B cell (primary cell): ENCODE data around the gene SEH1L.

ENCODE experiments used
- EZH2 ChIP-seq: IDR thresholded peaks from 2 replicates; pipeline ENCODE4 v1.6.1; 2012; ENCODE audit warnings: borderline replicate concordance, low read depth, mild to moderate bottlenecking, moderate library complexity, low read length; ENCODE audit not compliant: insufficient read depth, poor library complexity, severe bottlenecking
- TF ChIP-seq, protein P1 (sequence below): fragments of 200-600 bp; IDR thresholded peaks from one replicate; pipeline ENCODE4 v1.8.0; 2022; ENCODE audit warnings: antibody characterized with exemption, mild to moderate bottlenecking

DNA sequence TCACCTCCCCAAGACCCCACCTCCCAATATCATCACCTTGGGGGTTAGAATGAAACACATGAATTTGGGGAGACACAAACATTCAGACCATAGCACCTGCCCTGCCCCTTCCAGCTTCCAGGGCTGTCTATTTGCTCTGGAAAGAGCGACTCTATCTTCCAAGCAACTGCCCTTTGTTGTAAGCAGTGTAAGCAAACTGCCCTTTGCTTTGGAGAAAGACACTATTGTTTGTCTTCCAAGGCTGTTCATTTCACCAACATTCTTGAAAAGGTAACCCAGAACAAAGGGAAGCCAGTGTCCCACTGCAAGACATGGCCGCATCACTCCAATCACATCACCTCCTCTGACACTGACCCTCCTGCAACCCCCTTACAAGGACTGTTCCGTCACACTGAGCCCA is 16.9 kb upstream of the SEH1L start:
- TF ChIP-seq, protein P1, sequence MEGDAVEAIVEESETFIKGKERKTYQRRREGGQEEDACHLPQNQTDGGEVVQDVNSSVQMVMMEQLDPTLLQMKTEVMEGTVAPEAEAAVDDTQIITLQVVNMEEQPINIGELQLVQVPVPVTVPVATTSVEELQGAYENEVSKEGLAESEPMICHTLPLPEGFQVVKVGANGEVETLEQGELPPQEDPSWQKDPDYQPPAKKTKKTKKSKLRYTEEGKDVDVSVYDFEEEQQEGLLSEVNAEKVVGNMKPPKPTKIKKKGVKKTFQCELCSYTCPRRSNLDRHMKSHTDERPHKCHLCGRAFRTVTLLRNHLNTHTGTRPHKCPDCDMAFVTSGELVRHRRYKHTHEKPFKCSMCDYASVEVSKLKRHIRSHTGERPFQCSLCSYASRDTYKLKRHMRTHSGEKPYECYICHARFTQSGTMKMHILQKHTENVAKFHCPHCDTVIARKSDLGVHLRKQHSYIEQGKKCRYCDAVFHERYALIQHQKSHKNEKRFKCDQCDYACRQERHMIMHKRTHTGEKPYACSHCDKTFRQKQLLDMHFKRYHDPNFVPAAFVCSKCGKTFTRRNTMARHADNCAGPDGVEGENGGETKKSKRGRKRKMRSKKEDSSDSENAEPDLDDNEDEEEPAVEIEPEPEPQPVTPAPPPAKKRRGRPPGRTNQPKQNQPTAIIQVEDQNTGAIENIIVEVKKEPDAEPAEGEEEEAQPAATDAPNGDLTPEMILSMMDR: no peak
- no peak for TF ChIP-seq EZH2
